GM21515 (cell line): Measurements from ENCODE around the gene DPP6.

Experiments
- ATAC-seq: cut with Tn5 transposase; IDR thresholded peaks from one replicate; pipeline ENCODE4 v1.9.1; 2021; ENCODE audit not compliant: unreplicated experiment

The DPP6 gene

GRCh38 chr7:154746571-154747360 is 694.6 kb downstream of the DPP6 start:
- ATAC-seq: no peak

DNA sequence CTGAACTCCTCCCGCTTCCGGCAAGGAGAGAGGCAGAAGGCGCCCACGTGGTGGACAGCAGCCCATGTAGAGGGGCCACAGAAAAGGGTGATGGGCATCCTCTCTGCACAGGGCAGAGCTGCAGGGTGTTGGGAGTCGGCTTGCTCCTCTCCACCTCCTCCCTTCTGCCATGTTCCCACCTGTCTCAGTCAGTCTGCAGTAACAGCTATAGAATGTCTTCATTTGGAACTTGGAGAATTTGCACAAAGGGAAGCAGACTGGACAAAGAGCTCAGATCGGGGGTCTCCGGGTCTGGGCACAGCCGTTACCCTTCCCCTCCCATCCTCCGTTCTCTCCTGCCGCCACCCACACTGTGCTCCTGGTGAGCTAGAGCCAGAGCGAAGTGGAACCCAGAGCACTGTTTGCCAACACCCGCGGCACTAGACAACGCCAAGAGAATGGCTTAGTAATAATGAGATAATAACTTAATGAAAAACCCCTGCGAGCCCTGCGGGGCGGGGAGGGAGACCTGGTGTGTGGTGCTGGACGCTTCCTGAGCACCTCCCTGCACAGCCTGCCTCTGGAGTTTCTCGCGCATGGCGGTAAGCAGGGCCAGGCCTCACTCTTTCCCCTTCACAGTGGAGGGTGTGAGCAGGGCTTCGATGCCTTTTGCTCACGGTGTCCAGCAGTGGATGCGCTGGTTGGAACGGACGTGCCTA is 696.0 kb downstream of the DPP6 start:
- no peak for ATAC-seq

- ATAC-seq: no peak
These were observed 698.2 kb downstream of the DPP6 start for GRCh38 chr7:154750353-154750801.

DNA sequence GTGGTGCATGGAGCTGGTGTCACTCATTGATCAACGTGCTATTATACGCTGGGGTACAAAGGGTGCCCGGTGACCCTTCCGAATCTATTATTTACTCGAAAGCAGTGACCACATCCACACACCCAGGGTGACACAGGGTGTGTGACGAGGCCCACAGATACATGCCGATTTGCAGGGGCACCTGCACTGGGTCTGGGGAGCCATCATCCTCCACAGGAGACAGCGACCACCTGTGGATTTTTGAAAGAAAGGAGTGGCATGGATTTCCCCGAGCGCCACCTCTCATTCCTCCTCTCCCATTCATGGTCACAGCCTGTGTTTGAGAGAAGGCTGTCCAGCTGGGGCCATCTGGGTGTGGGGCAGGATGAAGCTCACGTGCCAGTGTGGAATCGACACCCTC is 701.0 kb downstream of the DPP6 start:
- no peak for ATAC-seq

DNA sequence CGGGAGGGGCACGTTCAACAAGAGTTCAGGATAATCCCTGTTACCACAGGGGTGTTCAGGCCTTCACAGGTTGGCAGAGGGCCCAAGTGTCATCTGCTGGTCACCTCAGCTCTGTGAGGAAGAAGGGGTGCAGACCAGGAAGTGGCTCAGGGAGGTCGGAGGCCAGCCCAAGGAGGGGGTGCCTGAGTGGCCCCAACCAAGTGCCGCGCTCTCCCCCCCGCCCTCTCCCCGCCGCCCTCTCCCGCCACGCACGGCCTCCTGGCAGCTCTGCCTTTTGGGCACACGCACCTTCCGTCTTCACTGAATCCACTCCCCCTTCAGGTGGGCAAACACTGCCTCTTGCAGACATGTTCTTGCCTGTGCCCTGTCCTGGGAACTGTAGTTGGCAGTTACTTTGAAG is 705.6 kb downstream of the DPP6 start:
- no peak for ATAC-seq

DNA sequence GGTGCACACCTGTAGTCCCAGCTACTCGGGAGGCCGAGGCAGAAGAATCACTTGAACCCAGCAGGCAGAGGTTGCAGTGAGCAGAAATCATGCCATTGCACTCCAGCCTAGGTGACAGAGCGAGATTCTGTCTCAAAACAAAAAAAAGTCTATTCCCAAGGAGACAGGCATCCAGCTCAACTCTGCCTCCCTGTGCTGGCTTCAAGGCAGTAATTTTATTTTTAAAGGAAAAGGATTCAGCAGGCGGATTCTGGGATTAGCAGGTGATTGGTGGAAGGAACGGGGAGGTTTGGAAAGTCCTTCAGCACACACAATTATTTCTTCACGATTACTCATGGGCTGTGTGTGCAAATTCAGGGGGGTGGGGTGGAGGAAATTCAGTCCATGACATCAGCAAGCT is 707.8 kb downstream of the DPP6 start:
- ATAC-seq: no peak

DNA sequence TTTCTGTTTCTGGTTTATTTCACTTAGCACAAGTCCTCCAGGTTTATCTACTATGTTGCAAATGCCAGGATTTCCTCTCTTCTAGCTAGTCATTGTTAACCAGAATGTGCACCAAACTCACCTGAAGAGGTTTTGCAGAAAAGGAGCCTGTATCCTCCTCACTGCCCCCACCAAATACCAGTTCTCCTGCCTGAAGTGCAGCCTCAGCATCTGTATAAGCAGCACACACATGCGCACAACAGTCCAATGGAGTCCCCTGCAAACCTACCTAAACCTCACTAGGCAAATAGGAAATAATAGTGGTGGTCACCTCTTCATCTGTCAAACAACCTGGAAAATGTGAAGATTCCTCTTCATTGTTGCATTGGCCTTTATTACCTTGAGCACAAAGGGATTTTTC is 712.9 kb downstream of the DPP6 start:
- ATAC-seq: no peak

DNA sequence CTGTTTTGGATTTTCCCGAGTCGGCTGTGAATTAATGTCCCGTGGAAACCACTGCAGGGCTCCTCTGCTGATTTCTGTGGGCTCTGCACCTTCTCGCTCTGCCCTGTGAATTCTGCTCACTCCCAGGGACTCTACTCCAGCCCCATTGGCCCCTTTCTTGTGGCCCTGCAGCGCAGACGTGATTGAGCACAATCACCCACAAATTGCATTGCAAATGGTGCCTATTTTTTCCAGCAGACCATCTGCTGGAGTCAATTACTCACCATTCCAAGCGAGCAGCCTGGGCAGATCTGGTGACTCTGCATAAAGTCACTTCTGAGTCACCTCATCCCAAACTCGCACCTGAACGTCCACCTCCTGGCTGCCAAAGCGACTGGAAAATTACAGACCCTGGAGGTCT is 714.9 kb downstream of the DPP6 start:
- ATAC-seq: no peak

DNA sequence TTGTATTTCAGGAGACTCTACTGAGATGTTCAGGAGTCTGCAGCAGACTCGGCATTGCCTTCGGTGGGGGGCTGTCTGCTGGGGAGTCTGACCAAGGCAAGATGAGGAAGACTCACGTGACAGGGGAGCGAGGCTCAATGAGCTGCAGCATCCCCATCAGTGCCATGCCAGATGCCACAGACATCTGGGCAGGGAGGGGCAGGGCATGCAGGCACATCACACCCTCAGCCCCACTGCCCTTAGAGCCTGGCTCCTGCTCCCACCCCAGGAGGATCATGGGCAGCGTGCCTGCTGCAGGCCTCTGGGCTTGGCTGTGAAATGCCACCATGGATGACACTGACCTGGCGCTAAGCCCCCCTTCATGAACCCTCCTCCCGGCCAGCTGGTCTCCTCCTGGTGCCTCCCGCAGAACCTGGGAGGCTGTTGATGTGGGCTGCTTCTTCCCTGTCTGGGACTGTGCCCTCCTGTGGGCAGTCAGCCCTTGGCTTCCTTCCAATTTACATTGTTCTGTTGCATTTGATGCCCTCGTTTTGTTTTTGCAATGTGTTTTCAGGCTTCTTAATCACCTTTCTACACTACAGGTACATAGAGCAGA is 715.7 kb downstream of the DPP6 start:
- ATAC-seq: no peak

- ATAC-seq: no peak
These were observed 716.8 kb downstream of the DPP6 start for GRCh38 chr7:154769001-154769400.

GRCh38 chr7:154769527-154769926 is 717.3 kb downstream of the DPP6 start:
- ATAC-seq: no peak

- no peak for ATAC-seq
These were observed 718.2 kb downstream of the DPP6 start for GRCh38 chr7:154770361-154770760.

- ATAC-seq: no peak
These were observed 718.8 kb downstream of the DPP6 start for GRCh38 chr7:154770962-154771361.

- ATAC-seq: no peak
These were observed 722.2 kb downstream of the DPP6 start for GRCh38 chr7:154774303-154774969.

GRCh38 chr7:154775681-154776080 is 723.5 kb downstream of the DPP6 start:
- no peak for ATAC-seq

DNA sequence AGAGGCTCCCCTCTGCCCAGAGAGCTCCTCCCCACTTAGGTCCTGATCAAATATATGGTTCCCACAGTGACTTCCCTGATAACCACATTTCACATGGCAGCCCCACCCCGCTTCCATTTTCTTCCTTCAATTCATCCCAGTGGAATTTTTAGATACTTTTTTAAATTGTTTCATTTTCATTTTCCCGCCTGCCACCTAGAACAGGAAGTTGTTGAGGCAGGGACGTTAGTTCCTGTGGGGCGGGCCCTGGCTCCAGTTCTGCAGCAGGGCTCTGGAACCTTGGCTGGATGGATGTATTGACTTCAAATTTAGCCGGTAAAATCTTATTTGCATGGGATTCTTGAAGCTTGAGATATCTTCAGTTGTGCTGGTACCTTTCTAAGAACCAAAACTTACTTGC is 724.2 kb downstream of the DPP6 start:
- no peak for ATAC-seq

GRCh38 chr7:154777023-154777422 is 724.8 kb downstream of the DPP6 start:
- ATAC-seq: no peak

DNA sequence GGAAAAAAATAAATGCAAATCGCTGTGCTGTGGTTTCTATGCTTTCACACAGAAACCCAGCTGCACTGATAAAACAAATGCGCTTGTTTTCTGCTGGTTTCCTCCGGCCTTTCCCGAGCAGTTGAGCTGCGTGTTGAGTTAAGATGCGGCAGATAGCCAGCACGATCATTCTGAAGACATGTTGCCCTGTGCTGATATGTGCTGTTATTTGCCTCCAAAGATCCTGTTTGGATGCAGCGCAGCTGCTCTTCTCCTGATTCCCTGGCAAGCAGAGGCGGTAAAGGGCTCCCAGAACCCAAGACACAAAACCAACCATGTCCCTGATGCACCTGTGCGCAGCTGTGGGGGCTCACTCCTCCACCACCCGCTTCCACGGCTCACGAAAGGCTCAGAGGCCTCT is 725.3 kb downstream of the DPP6 start:
- ATAC-seq: no peak

GRCh38 chr7:154777908-154778307 is 725.7 kb downstream of the DPP6 start:
- no peak for ATAC-seq

DNA sequence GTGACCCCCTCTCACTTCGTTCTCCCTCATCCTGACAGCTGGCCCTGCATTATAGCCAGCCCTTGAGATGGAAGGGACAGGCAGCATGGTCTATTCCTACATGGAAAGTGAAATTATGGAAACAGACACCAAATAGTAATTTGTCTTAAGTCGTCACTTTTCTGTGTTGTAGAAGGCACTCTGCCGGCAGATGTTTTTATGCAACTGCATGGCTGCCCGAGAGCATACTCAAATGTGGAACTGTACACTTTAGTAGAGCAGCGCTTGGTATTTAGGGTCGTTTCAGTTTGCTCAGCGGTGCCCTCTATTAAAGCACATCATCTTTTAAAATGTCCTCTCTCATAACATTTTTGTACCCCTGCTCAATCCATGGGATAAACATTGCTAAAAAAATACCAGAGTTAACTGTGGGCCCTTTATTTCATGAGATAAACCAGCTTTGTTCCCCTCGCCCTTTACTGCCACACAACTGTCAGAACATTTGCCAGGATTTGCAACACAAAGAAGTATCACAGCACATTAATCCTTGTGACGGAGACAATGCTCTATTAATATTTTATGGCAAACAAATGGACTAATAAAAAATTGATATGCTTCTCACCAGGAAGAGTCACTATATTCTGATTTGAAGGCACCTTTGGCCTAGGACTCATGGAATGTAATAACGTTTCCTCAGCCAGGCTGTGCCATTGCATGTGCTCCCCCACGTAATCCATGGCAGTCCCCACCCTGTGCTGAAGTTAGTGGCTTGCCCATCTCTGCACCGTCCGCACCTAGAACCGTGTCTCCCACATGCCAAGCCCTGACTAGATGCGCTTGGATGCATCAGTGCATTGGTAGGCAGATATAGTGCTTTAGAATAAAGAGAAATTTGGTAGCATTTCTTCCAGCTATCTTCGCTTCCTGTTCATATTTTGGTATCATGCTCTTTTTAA is 729.4 kb downstream of the DPP6 start:
- no peak for ATAC-seq
